A549 treated with CORT108297 at 1 μM for 4 hours (cell line): ENCODE data around the gene BAD. TPM values are rescaled to one million over a fixed set of nuclear protein-coding genes. Genes with fewer than 3 reads are reported as not detected.

Experiments
- total RNA-seq: library from RNA; stranded (reverse); fragments of 200-300 nt; extraction: Qiagen RNA extraction; gene quantifications from 5 replicates; pipeline ENCODE4 v1.2.3, GENCODE V29; 2022

BAD gene
- 74.5 to 102 TPM (median 92.9 TPM) in 5 replicates for total RNA-seq

GRCh38 chr11:64284048-64284961 lies at the start of gene BAD:
TSS of gene BAD (minus strand) at chr11:64284665. CDS start at chr11:64284368, 297 bp downstream.

GRCh38 chr11:64317961-64318765 lies 33.7 kb upstream of the BAD start, which contains the start of gene PRDX5:
TSS of gene PRDX5 (plus strand) at chr11:64318121. CDS start at chr11:64318216, 95 bp downstream.

GRCh38 chr11:64317325-64317960 lies 33.0 kb upstream of the BAD start, which contains the start of gene TRMT112:
TSS of gene TRMT112 (minus strand) at chr11:64317559. CDS start at chr11:64317526, 33 bp downstream.

GRCh38 chr11:64305075-64305690 lies 20.7 kb upstream of the BAD start, which contains the start of gene ESRRA:
TSS of gene ESRRA (plus strand) at chr11:64305524. CDS start at chr11:64307180, 1,656 bp downstream.

GRCh38 chr11:64299847-64300648 lies 15.6 kb upstream of the BAD start, which contains the start of gene CATSPERZ:
TSS of gene CATSPERZ (plus strand) at chr11:64300358. CDS start at chr11:64300411, 53 bp downstream.

GRCh38 chr11:64291262-64291751 lies 6.8 kb upstream of the BAD start, which contains the start of gene KCNK4:
TSS of gene KCNK4 (plus strand) at chr11:64291302. CDS start at chr11:64293019, 1,717 bp downstream.

GRCh38 chr11:64284962-64285884 lies 758 bp upstream of the BAD start, which contains the start of gene GPR137:
TSS of gene GPR137 (plus strand) at chr11:64285848. CDS start at chr11:64286525, 677 bp downstream.

GRCh38 chr11:64251016-64251752 lies 33.3 kb downstream of the BAD start, which contains the start of gene PLCB3:
TSS of gene PLCB3 (plus strand) at chr11:64251530. CDS start at chr11:64251650, 120 bp downstream.

GRCh38 chr11:64246871-64247728 lies 37.4 kb downstream of the BAD start, which contains the start of gene PPP1R14B:
TSS of gene PPP1R14B (minus strand) at chr11:64246943. CDS start at chr11:64246673, 270 bp downstream.

GRCh38 chr11:64240435-64241240 lies 43.8 kb downstream of the BAD start, which contains the start of gene FKBP2:
TSS of gene FKBP2 (plus strand) at chr11:64241095. CDS start at chr11:64242388, 1,293 bp downstream.

GRCh38 chr11:64233913-64234586 lies 50.4 kb downstream of the BAD start, which contains the start of gene VEGFB:
TSS of gene VEGFB (plus strand) at chr11:64234584. CDS start at chr11:64234834, 250 bp downstream.

GRCh38 chr11:64230171-64230984 lies 54.1 kb downstream of the BAD start, which contains the start of gene DNAJC4:
TSS of gene DNAJC4 (plus strand) at chr11:64230548. CDS start at chr11:64230855, 307 bp downstream.

GRCh38 chr11:64225608-64226506 lies 58.6 kb downstream of the BAD start, which contains the start of the genes NUDT22 and TRPT1:
TSS of gene NUDT22 (plus strand) at chr11:64226274. CDS start at chr11:64226653, 379 bp downstream.
TSS of gene TRPT1 (minus strand) at chr11:64226186. CDS start at chr11:64225860, 326 bp downstream.

